ENCODE results near the gene YAF2.

The YAF2 gene

GRCh38 chr12:42178101-42178500 lies 59.9 kb downstream of the YAF2 start:
- no peaks in the 10 kb centered on the region for H3K79me2 ChIP-seq (ENCODE audit: control insufficient read depth, low read length)
- no peak for TF ChIP-seq CTCF (IDR thresholded peaks at IDR 0.05; ENCODE audit: low read depth, low read length, poor library complexity, severe bottlenecking)
- TF ChIP-seq EZH2phosphoT487 (IDR thresholded peaks at IDR 0.05; ENCODE audit: borderline replicate concordance, low read length) = no peak
- H3K27ac ChIP-seq (ENCODE audit: low read depth, low read length) = no peak overlapping the region
- H3K4me1 ChIP-seq (ENCODE audit: control insufficient read depth, low read length) = peaks cover 4% of the 10 kb centered on the region
- H3K36me3 ChIP-seq (ENCODE audit: control insufficient read depth, low read length) = peaks cover 3% of the 10 kb centered on the region; the same call in 1 of the 2 replicates
- H3K4me3 ChIP-seq (ENCODE audit: low read length) = no peak overlapping the region
- H3F3A ChIP-seq (ENCODE audit: control insufficient read depth, insufficient read depth) = no peaks in the 10 kb centered on the region
- no peaks in the 10 kb centered on the region for H3K27me3 ChIP-seq (ENCODE audit: control insufficient read depth, low read length)
- H3K4me2 ChIP-seq (ENCODE audit: low read length) = no peak overlapping the region
- H3K9me2 ChIP-seq (replicated peaks; ENCODE audit: control insufficient read depth, low read length) = no peaks in the 10 kb centered on the region
- H4K20me1 ChIP-seq (ENCODE audit: control insufficient read depth, insufficient read depth, low read depth, low read length) = no peaks in the 10 kb centered on the region
- H3K9me3 ChIP-seq (ENCODE audit: control insufficient read depth, insufficient read depth, low read length) = no peaks in the 10 kb centered on the region

- Histone ChIP-seq H3K9me2 (replicated peaks; ENCODE audit: control insufficient read depth, low read length) (no peaks in the 10 kb centered on the region), H3K27ac (ENCODE audit: low read depth, low read length) (no peak overlapping the region), H3K4me2 (ENCODE audit: low read length) (no peak overlapping the region), H3K27me3 (ENCODE audit: control insufficient read depth, low read length) (no peaks in the 10 kb centered on the region), H4K20me1 (ENCODE audit: control insufficient read depth, insufficient read depth, low read depth, low read length) (no peaks in the 10 kb centered on the region), H3K4me1 (ENCODE audit: control insufficient read depth, low read length) (peaks cover 9% of the 10 kb centered on the region), H3F3A (ENCODE audit: control insufficient read depth, insufficient read depth) (no peaks in the 10 kb centered on the region), H3K36me3 (ENCODE audit: control insufficient read depth, low read length) (no peaks in the 10 kb centered on the region), H3K4me3 (ENCODE audit: low read length) (no peak overlapping the region), H3K79me2 (ENCODE audit: control insufficient read depth, low read length) (no peaks in the 10 kb centered on the region), H3K9me3 (ENCODE audit: control insufficient read depth, insufficient read depth, low read length) (no peaks in the 10 kb centered on the region)
- TF ChIP-seq EZH2phosphoT487 (IDR thresholded peaks at IDR 0.05; ENCODE audit: borderline replicate concordance, low read length) (no peak), CTCF (IDR thresholded peaks at IDR 0.05; ENCODE audit: low read depth, low read length, poor library complexity, severe bottlenecking) (no peak)
Observed at GRCh38 chr12:42174978-42175377, 63.1 kb downstream of the YAF2 start.

GRCh38 chr12:42173961-42174521 lies 64.0 kb downstream of the YAF2 start:
- no peak for TF ChIP-seq EZH2phosphoT487 (IDR thresholded peaks at IDR 0.05; ENCODE audit: borderline replicate concordance, low read length)
- no peak for TF ChIP-seq CTCF (IDR thresholded peaks at IDR 0.05; ENCODE audit: low read depth, low read length, poor library complexity, severe bottlenecking)
- H3K79me2 ChIP-seq (ENCODE audit: control insufficient read depth, low read length) = no peaks in the 10 kb centered on the region
- H3K9me2 ChIP-seq (replicated peaks; ENCODE audit: control insufficient read depth, low read length) = no peaks in the 10 kb centered on the region
- H3K4me2 ChIP-seq (ENCODE audit: low read length) = no peak overlapping the region
- H4K20me1 ChIP-seq (ENCODE audit: control insufficient read depth, insufficient read depth, low read depth, low read length) = no peaks in the 10 kb centered on the region
- H3K9me3 ChIP-seq (ENCODE audit: control insufficient read depth, insufficient read depth, low read length) = no peaks in the 10 kb centered on the region
- no peaks in the 10 kb centered on the region for H3F3A ChIP-seq (ENCODE audit: control insufficient read depth, insufficient read depth)
- H3K27ac ChIP-seq (ENCODE audit: low read depth, low read length) = no peak overlapping the region
- H3K4me3 ChIP-seq (ENCODE audit: low read length) = no peak overlapping the region
- H3K36me3 ChIP-seq (ENCODE audit: control insufficient read depth, low read length) = no peaks in the 10 kb centered on the region
- no peaks in the 10 kb centered on the region for H3K27me3 ChIP-seq (ENCODE audit: control insufficient read depth, low read length)
- peaks cover 9% of the 10 kb centered on the region for H3K4me1 ChIP-seq (ENCODE audit: control insufficient read depth, low read length)
